ENCODE results near the gene FHAD1.

FHAD1 gene

DNA sequence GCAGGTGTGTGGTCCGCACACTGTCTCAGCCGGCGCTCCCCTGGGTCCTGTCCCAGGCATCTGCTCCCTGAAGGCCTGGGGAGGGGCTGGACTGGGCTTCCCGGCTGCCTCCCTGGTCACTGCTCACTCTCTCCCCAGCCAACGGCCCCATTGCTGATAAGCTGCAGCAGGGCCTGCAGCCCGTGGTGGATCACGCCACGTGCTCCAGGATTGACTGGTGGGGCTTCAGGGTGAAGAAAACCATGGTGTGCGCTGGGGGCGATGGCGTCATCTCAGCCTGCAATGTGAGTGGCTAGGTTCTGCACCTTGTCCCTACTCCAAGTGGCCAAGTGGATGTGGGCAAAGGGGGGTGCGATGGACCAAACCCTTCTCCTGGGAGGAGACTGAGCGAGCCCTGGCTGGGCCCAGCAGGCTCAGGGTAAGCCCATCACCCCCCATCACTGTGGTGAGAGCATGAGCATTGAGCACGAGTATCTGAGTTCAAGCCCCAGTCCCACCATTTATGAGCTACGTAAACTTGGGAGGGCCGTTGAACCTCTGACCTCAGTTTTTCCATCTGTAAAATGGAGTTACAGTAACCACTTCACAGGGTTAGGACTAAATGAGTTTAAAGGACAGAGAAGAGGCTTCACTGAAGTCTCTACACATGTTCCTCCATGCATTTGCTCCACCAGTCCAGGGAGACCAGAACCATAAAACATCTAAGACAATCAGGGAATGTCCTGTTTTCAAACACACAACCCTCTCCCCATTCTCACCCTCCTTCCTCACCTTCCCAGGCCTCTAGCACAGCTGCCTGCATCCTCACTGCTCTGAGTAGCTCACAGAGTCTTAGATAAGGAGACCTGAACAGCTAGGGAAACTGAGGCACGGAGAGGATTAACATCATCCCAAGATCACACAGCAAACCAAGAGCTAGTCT lies 197.7 kb downstream of the FHAD1 start:
- no peak for ATAC-seq

DNA sequence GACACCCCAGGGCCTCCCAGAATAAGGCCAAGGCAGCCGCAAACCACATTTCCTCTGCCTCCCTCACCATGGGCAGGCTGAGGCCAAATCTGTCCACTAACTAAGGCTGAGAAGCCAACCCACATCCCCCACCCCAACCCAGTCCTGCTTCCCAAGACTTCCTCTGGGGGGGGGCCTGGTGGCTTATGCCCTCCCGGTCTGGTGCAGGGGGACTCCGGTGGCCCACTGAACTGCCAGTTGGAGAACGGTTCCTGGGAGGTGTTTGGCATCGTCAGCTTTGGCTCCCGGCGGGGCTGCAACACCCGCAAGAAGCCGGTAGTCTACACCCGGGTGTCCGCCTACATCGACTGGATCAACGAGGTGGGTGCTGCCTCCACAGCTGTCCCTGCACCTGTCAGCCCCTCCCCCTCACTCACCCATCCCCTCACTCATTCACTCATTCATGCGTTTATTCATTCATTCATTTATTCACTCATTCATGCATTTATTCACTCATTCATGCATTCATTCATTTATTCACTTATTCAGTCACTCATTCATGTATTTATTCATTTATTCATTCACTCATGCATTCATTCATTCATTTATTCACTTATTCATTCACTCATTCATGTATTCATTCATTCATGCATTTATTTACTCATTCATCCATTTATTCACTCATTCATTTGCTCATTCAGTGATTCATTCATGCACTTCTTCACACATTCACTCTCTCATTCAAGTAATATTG lies 198.5 kb downstream of the FHAD1 start:
- no peak for ATAC-seq

DNA sequence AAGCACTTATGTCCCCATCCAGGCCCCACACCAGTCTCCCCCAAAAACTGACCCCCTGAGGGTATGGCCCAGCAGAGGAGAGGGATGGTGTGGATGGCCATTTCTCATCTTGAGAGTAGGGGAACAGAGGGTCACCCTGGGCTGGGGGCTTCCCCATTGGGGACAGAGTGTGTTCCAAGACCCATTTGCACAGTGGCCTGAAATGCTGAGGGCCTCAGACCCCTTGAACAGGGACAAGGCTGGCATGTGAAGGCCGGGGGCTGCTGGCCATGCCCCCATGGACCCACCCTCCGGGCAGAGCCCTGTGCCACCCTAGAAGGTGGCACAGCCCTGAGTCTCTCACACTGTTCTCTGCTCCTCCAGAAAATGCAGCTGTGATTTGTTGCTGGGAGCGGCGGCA lies 199.2 kb downstream of the FHAD1 start:
- ATAC-seq: no peak

Measured in activated CD4-positive, CD25-positive, alpha-beta regulatory T cell treated with anti-CD3 and anti-CD28 coated beads, Interleukin-2, amount 50 U/mL, for 24 hours (primary cell).